Stimulated activated CD8-positive, alpha-beta memory T cell treated with anti-CD3 and anti-CD28 coated beads, Interleukin-7, amount 100 ng/mL, for 4 hours (primary cell): ENCODE data around the gene LRRTM3.

ENCODE experiments used
- DNase-seq, 2 donors: peaks; one replicate each; pipeline ENCODE4 v3.0.0-alpha.2; 2020; ENCODE audit warnings: low read depth in 2 of 2

Gene LRRTM3

GRCh38 chr10:66931949-66932343 lies 6.1 kb downstream of the LRRTM3 start:
- DNase-seq, result no peak

- no peak for DNase-seq
Observed at GRCh38 chr10:66934711-66935110, 8.9 kb downstream of the LRRTM3 start.

GRCh38 chr10:66940965-66941364 lies 15.1 kb downstream of the LRRTM3 start:
- no peak for DNase-seq

- DNase-seq, result no peak
Observed at GRCh38 chr10:66941491-66941890, 15.7 kb downstream of the LRRTM3 start.

- DNase-seq, result no peak
Observed at GRCh38 chr10:66942407-66942806, 16.6 kb downstream of the LRRTM3 start.

- no peak for DNase-seq
Observed at GRCh38 chr10:66943590-66943989, 17.8 kb downstream of the LRRTM3 start.

GRCh38 chr10:66951896-66952295 lies 26.1 kb downstream of the LRRTM3 start:
- DNase-seq, result no peak

- no peak for DNase-seq
Observed at GRCh38 chr10:66958466-66958865, 32.6 kb downstream of the LRRTM3 start.

GRCh38 chr10:66964946-66965345 lies 39.1 kb downstream of the LRRTM3 start:
- no peak for DNase-seq

GRCh38 chr10:66980246-66980815 lies 54.5 kb downstream of the LRRTM3 start:
- no peak for DNase-seq

GRCh38 chr10:66981361-66982052 lies 55.7 kb downstream of the LRRTM3 start:
- no peak for DNase-seq

- no peak for DNase-seq
Observed at GRCh38 chr10:66982053-66982420, 56.2 kb downstream of the LRRTM3 start.

GRCh38 chr10:66982792-66983474 lies 57.1 kb downstream of the LRRTM3 start:
- no peak for DNase-seq

GRCh38 chr10:66983475-66983818 lies 57.6 kb downstream of the LRRTM3 start:
- DNase-seq, result no peak

GRCh38 chr10:66990143-66990830 lies 64.5 kb downstream of the LRRTM3 start:
- no peak for DNase-seq

GRCh38 chr10:66996996-66997395 lies 71.2 kb downstream of the LRRTM3 start:
- DNase-seq, result no peak

GRCh38 chr10:66999762-67000545 lies 74.1 kb downstream of the LRRTM3 start:
- no peak for DNase-seq

GRCh38 chr10:67004690-67005089 lies 78.9 kb downstream of the LRRTM3 start:
- no peak for DNase-seq

- DNase-seq, result no peak
Observed at GRCh38 chr10:67005981-67006380, 80.1 kb downstream of the LRRTM3 start.

GRCh38 chr10:67011480-67011879 lies 85.6 kb downstream of the LRRTM3 start:
- DNase-seq, result no peak

GRCh38 chr10:67011981-67012380 lies 86.1 kb downstream of the LRRTM3 start:
- DNase-seq, result no peak

- DNase-seq, result no peak
Observed at GRCh38 chr10:67015225-67015624, 89.4 kb downstream of the LRRTM3 start.
